Loucy (cell line): ENCODE data around the gene S100A9.

Experiments used
- H2AFZ ChIP-seq: fragments of 200-600 bp; sonication (generic); 2 replicates; pipeline ENCODE4 v1.6.0; 2016; ENCODE audit warnings: antibody characterized with exemption, mild to moderate bottlenecking, low read length, moderate library complexity
- H3F3A ChIP-seq: fragments of 200-600 bp; 2 replicates; pipeline ENCODE4 v1.6.0; 2016; ENCODE audit warnings: antibody characterized with exemption, low read depth, mild to moderate bottlenecking
- H3K27me3 ChIP-seq: fragments of 200-600 bp; sonication (generic); 2 replicates; pipeline ENCODE4 v1.6.1; 2014; ENCODE audit warnings: low read length, mild to moderate bottlenecking; ENCODE audit not compliant: insufficient read depth, poor library complexity, severe bottlenecking
- H3K36me3 ChIP-seq: fragments of 200-600 bp; sonication (generic); 2 replicates; pipeline ENCODE4 v1.6.1; 2016; ENCODE audit warnings: low read length; ENCODE audit not compliant: insufficient read depth
- H3K4me1 ChIP-seq: fragments of 200-600 bp; sonication (generic); 2 replicates; pipeline ENCODE4 v1.5.1; 2014; ENCODE audit warnings: low read length, mild to moderate bottlenecking; ENCODE audit not compliant: insufficient read depth, poor library complexity, severe bottlenecking
- H3K4me2 ChIP-seq: fragments of 200-600 bp; sonication (generic); 2 replicates; pipeline ENCODE4 v1.6.0; 2014; ENCODE audit warnings: antibody characterized with exemption, low read length, low read depth, mild to moderate bottlenecking; ENCODE audit not compliant: poor library complexity, severe bottlenecking
- H3K4me3 ChIP-seq: fragments of 200-600 bp; sonication (generic); 2 replicates; pipeline ENCODE4 v1.5.1; 2014; ENCODE audit warnings: low read length, mild to moderate bottlenecking, mixed read lengths; ENCODE audit not compliant: poor library complexity, severe bottlenecking
- H3K79me2 ChIP-seq: fragments of 200-600 bp; sonication (generic); 2 replicates; pipeline ENCODE4 v1.6.1; 2014; ENCODE audit warnings: low read length; ENCODE audit not compliant: insufficient read depth
- H3K9ac ChIP-seq: fragments of 200-600 bp; sonication (generic); 2 replicates; pipeline ENCODE4 v1.6.0; 2014; ENCODE audit warnings: mild to moderate bottlenecking, low read depth, low read length, moderate library complexity; ENCODE audit not compliant: poor library complexity, severe bottlenecking
- H3K9me2 ChIP-seq: fragments of 200-600 bp; sonication (generic); replicated peaks from 2 replicates; pipeline ENCODE4 v1.6.1; 2016; ENCODE audit warnings: low read depth, low read length, mixed read lengths
- H3K9me3 ChIP-seq: fragments of 200-600 bp; sonication (generic); 2 replicates; pipeline ENCODE4 v1.6.1; 2014; ENCODE audit warnings: mild to moderate bottlenecking, antibody characterized with exemption, low read length, low read depth; ENCODE audit not compliant: insufficient read depth
- H4K20me1 ChIP-seq: fragments of 200-600 bp; sonication (generic); 2 replicates; pipeline ENCODE4 v1.6.0; 2014; ENCODE audit warnings: antibody characterized with exemption, low read length, mild to moderate bottlenecking; ENCODE audit not compliant: insufficient read depth, poor library complexity, severe bottlenecking
- CTCF ChIP-seq: fragments of 200-600 bp; sonication (generic); conservative IDR thresholded peaks from 2 replicates; pipeline ENCODE4 v1.5.1; 2014; ENCODE audit warnings: mild to moderate bottlenecking, antibody characterized with exemption, low read length
- EZH2phosphoT487 ChIP-seq: fragments of 200-600 bp; IDR thresholded peaks from 2 replicates; pipeline ENCODE4 v1.6.1; 2018; ENCODE audit warnings: antibody characterized with exemption, mild to moderate bottlenecking, moderate library complexity, borderline replicate concordance

S100A9 gene

GRCh38 chr1:153357076-153357852 is 390 bp upstream of the S100A9 start:
- no peak overlapping the region for H2AFZ ChIP-seq
- H3K9me2 ChIP-seq = no peaks in the 10 kb centered on the region
- TF ChIP-seq CTCF (no peak), EZH2phosphoT487 (no peak)
- H3F3A ChIP-seq = no peaks in the 10 kb centered on the region
- no peak overlapping the region for H3K4me3 ChIP-seq
- no peak overlapping the region for H3K4me2 ChIP-seq
- H3K79me2 ChIP-seq = no peaks in the 10 kb centered on the region
- H3K4me1 ChIP-seq = no peaks in the 10 kb centered on the region
- H3K9ac ChIP-seq = no peak overlapping the region
- no peaks in the 10 kb centered on the region for H3K36me3 ChIP-seq
- no peaks in the 10 kb centered on the region for H3K27me3 ChIP-seq
- no peaks in the 10 kb centered on the region for H4K20me1 ChIP-seq
- H3K9me3 ChIP-seq = no peaks in the 10 kb centered on the region

GRCh38 chr1:153358691-153358975 is 979 bp downstream of the S100A9 start:
- no peaks in the 10 kb centered on the region for H3F3A ChIP-seq
- H3K27me3 ChIP-seq = no peaks in the 10 kb centered on the region
- no peaks in the 10 kb centered on the region for H3K36me3 ChIP-seq
- H3K9me3 ChIP-seq = no peaks in the 10 kb centered on the region
- no peaks in the 10 kb centered on the region for H3K79me2 ChIP-seq
- no peak overlapping the region for H3K9ac ChIP-seq
- H4K20me1 ChIP-seq = no peaks in the 10 kb centered on the region
- H3K9me2 ChIP-seq = no peaks in the 10 kb centered on the region
- no peak overlapping the region for H3K4me2 ChIP-seq
- TF ChIP-seq CTCF (no peak), EZH2phosphoT487 (no peak)
- H3K4me1 ChIP-seq = no peaks in the 10 kb centered on the region
- no peak overlapping the region for H2AFZ ChIP-seq
- no peak overlapping the region for H3K4me3 ChIP-seq

- no peaks in the 10 kb centered on the region for H3K9me2 ChIP-seq
- H3F3A ChIP-seq = no peaks in the 10 kb centered on the region
Measured at GRCh38 chr1:153359241-153359640, 1.6 kb downstream of the S100A9 start.

More at GRCh38 chr1:153359241-153359640, 1.6 kb downstream of the S100A9 start:
- Histone ChIP-seq H3K4me2 (no peak overlapping the region), H3K79me2 (no peaks in the 10 kb centered on the region), H3K27me3 (no peaks in the 10 kb centered on the region), H3K4me1 (no peaks in the 10 kb centered on the region), H2AFZ (no peak overlapping the region), H3K4me3 (no peak overlapping the region), H4K20me1 (no peaks in the 10 kb centered on the region), H3K9ac (no peak overlapping the region), H3K36me3 (no peaks in the 10 kb centered on the region), H3K9me3 (no peaks in the 10 kb centered on the region)
- no peak for TF ChIP-seq EZH2phosphoT487
- no peak for TF ChIP-seq CTCF
